Neural cell (in vitro differentiated cells): ENCODE data around the gene FRZB. TPM values are rescaled to one million over a fixed set of nuclear protein-coding genes. Genes with fewer than 3 reads are reported as not detected.

Source experiments
- H2AFZ ChIP-seq: fragments of 200-600, 300-800 bp; sonication (generic), shearing (Covaris generic); 2 replicates; pipeline ENCODE4 v1.6.0; 2014; ENCODE audit warnings: low read depth, mild to moderate bottlenecking, antibody characterized with exemption, low read length, moderate library complexity
- H3F3A ChIP-seq: fragments of 200-600 bp; shearing (Covaris generic); 2 replicates; pipeline ENCODE4 v1.6.1; 2016; ENCODE audit warnings: mild to moderate bottlenecking, moderate library complexity, mixed read lengths, antibody characterized with exemption, low read length; ENCODE audit not compliant: insufficient read depth, poor library complexity, severe bottlenecking
- H3K27ac ChIP-seq: fragments of 200-600, 300-800 bp; sonication (generic), shearing (Covaris generic); 2 replicates; pipeline ENCODE4 v1.5.1; 2014; ENCODE audit warnings: mild to moderate bottlenecking, low read length, moderate library complexity
- H3K27me3 ChIP-seq: fragments of 300-800, 200-600 bp; sonication (generic), shearing (Covaris generic); 2 replicates; pipeline ENCODE4 v1.6.0; 2014; ENCODE audit warnings: mild to moderate bottlenecking, low read depth, low read length, moderate library complexity; ENCODE audit not compliant: insufficient read depth
- H3K36me3 ChIP-seq: fragments of 300-800, 200-600 bp; sonication (generic), shearing (Covaris generic); 2 replicates; pipeline ENCODE4 v1.5.1; 2014; ENCODE audit warnings: mild to moderate bottlenecking, antibody characterized with exemption, low read length, moderate library complexity; ENCODE audit not compliant: insufficient read depth
- H3K4me2 ChIP-seq: fragments of 300-800, 200-600 bp; sonication (generic), shearing (Covaris generic); 2 replicates; pipeline ENCODE4 v1.6.0; 2014; ENCODE audit warnings: mild to moderate bottlenecking, low read length
- H3K4me3 ChIP-seq: fragments of 300-800, 200-600 bp; sonication (generic), shearing (Covaris generic); 2 replicates; pipeline ENCODE4 v1.5.1; 2014; ENCODE audit warnings: mild to moderate bottlenecking, low read length, moderate library complexity
- H3K79me2 ChIP-seq: fragments of 200-600 bp; shearing (Covaris generic); replicated peaks from 2 replicates; pipeline ENCODE4 v1.6.0; 2014; ENCODE audit warnings: mild to moderate bottlenecking, low read length, moderate library complexity; ENCODE audit not compliant: insufficient read depth
- H3K9ac ChIP-seq: fragments of 300-800, 200-600 bp; sonication (generic), shearing (Covaris generic); 2 replicates; pipeline ENCODE4 v1.6.1; 2016; ENCODE audit warnings: mild to moderate bottlenecking, low read length, mixed read lengths
- H3K9me2 ChIP-seq: fragments of 200-600 bp; shearing (Covaris generic); 2 replicates; pipeline ENCODE4 v1.6.1; 2016; ENCODE audit warnings: mild to moderate bottlenecking, low read length, mixed read lengths; ENCODE audit not compliant: insufficient read depth
- H3K9me3 ChIP-seq: fragments of 200-600, 300-800 bp; sonication (generic), shearing (Covaris generic); 2 replicates; pipeline ENCODE4 v1.6.1; 2016; ENCODE audit warnings: mild to moderate bottlenecking, mixed run types, low read length, moderate library complexity, mixed read lengths
- H4K20me1 ChIP-seq: fragments of 200-600 bp; shearing (Covaris generic); 2 replicates; pipeline ENCODE4 v1.6.1; 2016; ENCODE audit warnings: mild to moderate bottlenecking, mixed run types; ENCODE audit not compliant: insufficient read depth
- CTCF ChIP-seq: fragments of 450-650 bp; IDR thresholded peaks from 2 replicates; pipeline ENCODE4 v1.5.1; 2014; ENCODE audit warnings: antibody characterized with exemption, mild to moderate bottlenecking, moderate library complexity; ENCODE audit not compliant: poor library complexity, severe bottlenecking
- EP300 ChIP-seq: fragments of 450-650 bp; conservative IDR thresholded peaks from 2 replicates; pipeline ENCODE4 v1.6.1; 2014; ENCODE audit warnings: antibody characterized with exemption, mild to moderate bottlenecking, moderate library complexity; ENCODE audit not compliant: poor library complexity, severe bottlenecking
- EZH2 ChIP-seq: fragments of 200-600, 300-800 bp; shearing (Covaris generic), sonication (generic); IDR thresholded peaks from 2 replicates; pipeline ENCODE4 v1.6.1; 2014; ENCODE audit warnings: antibody characterized with exemption, low read length, borderline replicate concordance, mild to moderate bottlenecking; ENCODE audit not compliant: insufficient read depth, poor library complexity, severe bottlenecking
- MXI1 ChIP-seq: fragments of 450-650 bp; conservative IDR thresholded peaks from 2 replicates; pipeline ENCODE4 v1.6.1; 2014; ENCODE audit warnings: antibody characterized with exemption, mild to moderate bottlenecking; ENCODE audit not compliant: poor library complexity, severe bottlenecking
- POLR2AphosphoS5 ChIP-seq: IDR thresholded peaks from 2 replicates; pipeline ENCODE4 v1.6.1; 2012
- RAD21 ChIP-seq: fragments of 450-650 bp; conservative IDR thresholded peaks from 2 replicates; pipeline ENCODE4 v1.6.1; 2014; ENCODE audit warnings: antibody characterized with exemption, mild to moderate bottlenecking, moderate library complexity
- REST ChIP-seq: IDR thresholded peaks from 2 replicates; pipeline ENCODE4 v1.6.1; 2012; ENCODE audit warnings: borderline replicate concordance
- SMC3 ChIP-seq: fragments of 450-650 bp; conservative IDR thresholded peaks from 2 replicates; pipeline ENCODE4 v1.6.1; 2014; ENCODE audit warnings: antibody characterized with exemption, mild to moderate bottlenecking, moderate library complexity; ENCODE audit not compliant: poor library complexity
- TAF1 ChIP-seq: IDR thresholded peaks from 2 replicates; pipeline ENCODE4 v1.6.1; 2012; ENCODE audit warnings: low read depth
- polyA plus RNA-seq: library from polyadenylated mRNA; depleted of rRNA; stranded (reverse); fragments of >200 nt; gene quantifications from 2 replicates; pipeline ENCODE4 v1.2.3, GENCODE V29; 2014

Gene FRZB
- polyA plus RNA-seq, 1 donor from 2014 or later, result 3.5 TPM

- no peaks in the 10 kb centered on the region for H3K9me2 ChIP-seq
- no peak overlapping the region for H3K9ac ChIP-seq
- no peaks in the 10 kb centered on the region for H3K9me3 ChIP-seq
- no peaks in the 10 kb centered on the region for H4K20me1 ChIP-seq
- H3K36me3 ChIP-seq, result no peaks in the 10 kb centered on the region
- H2AFZ ChIP-seq, result no peak overlapping the region
- no peaks in the 10 kb centered on the region for H3K27me3 ChIP-seq
- no peak overlapping the region for H3K4me3 ChIP-seq
- TF ChIP-seq EZH2 (no peak), REST (no peak), POLR2AphosphoS5 (no peak), TAF1 (no peak)
- no peaks in the 10 kb centered on the region for H3K79me2 ChIP-seq
- H3K4me2 ChIP-seq, result no peak overlapping the region
- H3F3A ChIP-seq, result no peaks in the 10 kb centered on the region
- no peak overlapping the region for H3K27ac ChIP-seq
Measured at GRCh38 chr2:182831921-182832320, 34.5 kb downstream of the FRZB start.

GRCh38 chr2:182831101-182831500, 35.3 kb downstream of the FRZB start:
- no peaks in the 10 kb centered on the region for H3K9me2 ChIP-seq
- no peaks in the 10 kb centered on the region for H3K79me2 ChIP-seq
- TF ChIP-seq REST (no peak), RAD21 (no peak), TAF1 (no peak), EP300 (no peak), POLR2AphosphoS5 (no peak), SMC3 (no peak), MXI1 (no peak), EZH2 (no peak), CTCF (no peak)
- H4K20me1 ChIP-seq, result no peaks in the 10 kb centered on the region
- H3F3A ChIP-seq, result no peaks in the 10 kb centered on the region
- no peak overlapping the region for H2AFZ ChIP-seq
- no peaks in the 10 kb centered on the region for H3K36me3 ChIP-seq
- no peaks in the 10 kb centered on the region for H3K27me3 ChIP-seq
- no peak overlapping the region for H3K9ac ChIP-seq
- H3K4me2 ChIP-seq, result no peak overlapping the region
- H3K9me3 ChIP-seq, result no peaks in the 10 kb centered on the region
- no peak overlapping the region for H3K27ac ChIP-seq
- no peak overlapping the region for H3K4me3 ChIP-seq
